Measurements from ENCODE around the gene RYR1.

- TF ChIP-seq CTCF (conservative IDR thresholded peaks at IDR 0.05) (no peak), ZFX (IDR thresholded peaks at IDR 0.05) (no peak)
These were observed 180.8 kb downstream of the RYR1 start for GRCh38 chr19:38614289-38614688.

Data from C4-2B (cell line).